Type B pancreatic cell (in vitro differentiated cells): ENCODE measurements around the gene LRIG1. TPM values are rescaled to one million over a fixed set of nuclear protein-coding genes. Genes with fewer than 3 reads are reported as not detected.

Experiments
- DNase-seq: peaks from one replicate; pipeline ENCODE4 v3.0.0; 2021; ENCODE audit warnings: mixed read lengths; ENCODE audit not compliant: unreplicated experiment; ENCODE audit errors: extremely low spot score
- H3K27ac Mint-ChIP-seq: 2 replicates; pipeline ENCODE4 v1.8.0; 2021; ENCODE audit warnings: mild to moderate bottlenecking, mixed read lengths
- H3K27me3 Mint-ChIP-seq: 2 replicates; pipeline ENCODE4 v1.8.0; 2021; ENCODE audit warnings: mixed read lengths
- H3K36me3 Mint-ChIP-seq: 2 replicates; pipeline ENCODE4 v1.8.0; 2021; ENCODE audit warnings: mixed read lengths
- H3K4me1 Mint-ChIP-seq: one replicate; pipeline ENCODE4 v1.8.0; 2021; ENCODE audit warnings: mixed read lengths; ENCODE audit not compliant: unreplicated experiment
- H3K4me3 Mint-ChIP-seq: 2 replicates; pipeline ENCODE4 v1.8.0; 2021; ENCODE audit warnings: mild to moderate bottlenecking, mixed read lengths
- H3K9me3 Mint-ChIP-seq: 2 replicates; pipeline ENCODE4 v1.8.0; 2021; ENCODE audit warnings: mixed read lengths
- CTCF ChIP-seq: fragments of 200-600 bp; sonication (generic); conservative IDR thresholded peaks from 2 replicates; pipeline ENCODE4 v1.5.0; 2021; ENCODE audit warnings: antibody characterized with exemption, mild to moderate bottlenecking
- total RNA-seq: library from RNA; stranded (reverse); gene quantifications from 2 replicates; pipeline ENCODE4 v1.2.1, GENCODE V29; 2021; ENCODE audit warnings: low replicate concordance

Gene LRIG1
- total RNA-seq, 1 donor from 2014 or later: 28.9 TPM

DNA sequence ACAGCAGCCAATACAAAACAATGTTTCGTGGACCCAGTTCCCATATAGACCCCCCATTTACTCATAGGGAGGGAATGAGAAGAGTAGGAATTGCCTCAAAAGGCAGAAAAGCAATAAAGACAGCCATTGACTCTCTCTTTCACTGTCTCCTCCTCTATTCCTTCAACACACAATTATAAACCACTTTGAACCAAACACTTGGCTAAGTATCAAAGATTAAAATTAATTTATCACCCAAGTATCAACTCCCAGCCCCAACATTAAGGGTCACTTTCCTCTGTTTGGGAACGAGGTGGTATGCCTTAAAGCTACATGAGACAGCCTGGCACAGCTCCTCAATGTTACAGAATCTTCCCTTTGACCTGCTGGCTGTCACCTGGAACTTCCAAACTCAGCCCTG lies 16.4 kb upstream of the LRIG1 start:
- Mint-ChIP-seq H3K36me3 (no peaks in the 10 kb centered on the region), H3K4me3 (no peak overlapping the region), H3K27ac (no peak overlapping the region), H3K4me1 (peaks cover 10% of the 10 kb centered on the region), H3K9me3 (peaks cover 7% of the 10 kb centered on the region), H3K27me3 (peaks cover 15% of the 10 kb centered on the region)
- no peak for TF ChIP-seq CTCF
- DNase-seq: no peak

DNA sequence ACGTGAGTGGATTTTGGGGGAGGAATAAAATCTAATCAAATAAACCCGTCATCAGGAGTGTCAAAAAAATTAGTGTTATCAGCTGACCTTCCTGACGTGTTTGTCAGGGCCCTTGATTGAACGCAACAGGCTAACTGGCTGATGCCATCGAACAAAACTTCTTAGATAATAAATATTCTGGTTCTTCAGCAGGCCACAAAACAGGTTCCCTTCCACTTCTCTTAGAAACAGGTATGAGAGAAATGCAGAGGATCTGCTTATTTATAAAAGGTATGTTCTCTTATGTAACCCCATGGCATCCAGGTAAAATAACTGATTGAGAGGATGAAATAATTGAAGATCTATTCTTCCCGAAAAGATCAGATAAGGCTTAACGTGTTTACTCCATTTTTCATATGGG lies 7.6 kb upstream of the LRIG1 start:
- H3K27me3 Mint-ChIP-seq: peaks cover 19% of the 10 kb centered on the region
- peaks cover 23% of the 10 kb centered on the region for H3K4me1 Mint-ChIP-seq
- H3K36me3 Mint-ChIP-seq: no peaks in the 10 kb centered on the region
- no peak for TF ChIP-seq CTCF
- no peaks in the 10 kb centered on the region for H3K9me3 Mint-ChIP-seq
- no peak for DNase-seq
- H3K4me3 Mint-ChIP-seq: no peak overlapping the region
- no peak overlapping the region for H3K27ac Mint-ChIP-seq

DNA sequence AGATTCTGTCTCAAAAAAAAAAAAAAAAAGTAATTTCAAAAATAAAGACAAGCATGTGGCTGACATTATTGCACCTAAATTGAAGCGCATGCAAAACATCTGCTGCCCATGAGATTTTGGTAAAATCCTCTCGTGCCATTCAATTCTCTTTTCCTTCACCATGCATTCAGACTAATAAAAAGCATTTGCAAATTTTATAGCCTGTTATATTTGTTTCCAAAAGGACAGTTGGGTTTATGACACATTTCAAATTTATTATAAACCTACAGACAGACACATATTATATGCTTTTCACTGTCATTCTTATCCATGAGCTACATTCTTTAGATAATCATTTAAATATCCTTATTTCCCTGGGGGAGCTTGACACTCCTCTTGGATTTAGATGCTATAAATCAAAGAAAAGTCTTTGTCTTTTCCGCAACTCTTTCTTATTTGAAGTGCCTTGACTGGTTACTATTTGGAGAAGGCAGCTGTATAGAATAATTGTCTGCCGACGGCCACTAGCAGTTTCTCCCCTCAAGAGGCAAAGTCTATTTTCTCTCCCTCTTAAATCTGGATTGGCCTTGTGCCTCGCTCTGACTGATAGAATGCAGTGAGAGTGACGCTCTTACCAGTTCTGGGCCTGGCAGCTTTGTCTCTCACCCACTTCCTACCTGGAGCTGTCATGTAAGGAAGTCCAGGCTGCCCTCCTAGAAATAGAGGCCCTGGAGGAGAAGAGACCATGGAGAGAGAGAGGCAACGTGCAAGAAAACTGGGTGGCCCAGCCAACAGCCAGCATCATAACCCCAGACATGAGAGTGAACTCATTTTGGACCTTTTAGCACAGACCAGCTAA lies 6.8 kb upstream of the LRIG1 start:
- Mint-ChIP-seq H3K36me3 (no peaks in the 10 kb centered on the region), H3K4me1 (peaks cover 28% of the 10 kb centered on the region), H3K27me3 (peaks cover 27% of the 10 kb centered on the region), H3K4me3 (no peak overlapping the region), H3K27ac (no peak overlapping the region), H3K9me3 (no peaks in the 10 kb centered on the region)
- TF ChIP-seq CTCF: no peak
- no peak for DNase-seq

- Mint-ChIP-seq H3K27ac (no peak overlapping the region), H3K36me3 (no peaks in the 10 kb centered on the region), H3K4me3 (no peak overlapping the region), H3K27me3 (peaks cover 31% of the 10 kb centered on the region), H3K9me3 (no peaks in the 10 kb centered on the region), H3K4me1 (peaks cover 32% of the 10 kb centered on the region)
- no peak for DNase-seq
- TF ChIP-seq CTCF: no peak
Observed at GRCh38 chr3:66506154-66506553, 5.3 kb upstream of the LRIG1 start.

DNA sequence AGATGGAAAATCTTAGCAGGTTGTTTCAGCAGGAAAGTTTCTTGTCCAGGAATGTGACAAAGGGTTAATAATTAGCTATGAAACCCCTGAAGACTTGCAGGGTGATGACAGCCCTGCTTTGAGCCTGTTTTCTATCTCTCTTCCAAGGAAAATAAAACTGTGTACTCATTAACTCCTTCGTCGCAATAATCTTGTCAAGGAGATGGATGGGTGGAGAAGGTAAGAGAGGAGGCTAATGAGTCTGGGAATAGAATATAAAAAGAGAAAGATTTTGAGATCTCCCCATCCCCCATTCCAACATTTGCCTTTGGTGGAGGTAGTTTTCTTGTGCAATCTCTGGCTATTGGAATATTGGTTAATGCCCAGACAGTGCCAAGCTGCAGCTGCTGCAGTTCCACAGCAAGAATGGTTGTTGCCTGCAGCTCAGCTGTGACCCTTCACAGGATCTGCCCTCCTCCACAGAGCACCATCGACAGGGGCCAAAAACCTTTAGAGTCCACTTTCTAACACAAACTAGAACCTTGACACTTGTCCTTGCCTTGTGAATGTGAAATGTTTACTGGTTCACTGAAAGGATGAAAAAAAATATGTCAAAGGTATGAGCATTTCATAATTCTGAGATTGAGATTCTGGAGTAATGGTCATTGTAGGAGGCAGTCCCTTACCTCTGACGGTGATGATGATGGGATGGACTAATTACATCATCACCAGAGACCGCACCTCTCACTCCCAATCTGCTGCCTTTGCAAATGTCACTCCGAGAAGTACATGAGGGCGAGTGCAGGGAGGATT lies 4.2 kb upstream of the LRIG1 start:
- Mint-ChIP-seq H3K4me3 (no peak overlapping the region), H3K36me3 (no peaks in the 10 kb centered on the region), H3K27me3 (peaks cover 32% of the 10 kb centered on the region), H3K27ac (no peak overlapping the region), H3K9me3 (no peaks in the 10 kb centered on the region), H3K4me1 (peaks cover 34% of the 10 kb centered on the region)
- no peak for DNase-seq
- TF ChIP-seq CTCF: no peak
